ELF-1 (cell line): ENCODE data around the gene TMEM154.
A peak's percentile ranks its signal among the peaks of the same experiment; 100 is the strongest.
"Not testable (repeated sequence)": the region's sequence is repeated elsewhere in the genome, so short reads cannot be mapped to it uniquely, and the experiment has no call there.

Source experiments
- DNase-seq: peaks from one replicate; pipeline ENCODE4 v3.0.0-alpha.2; 2016; ENCODE audit warnings: low read depth, low spot score

Gene TMEM154

GRCh38 chr4:152667781-152668180 lies 12.0 kb downstream of the TMEM154 start:
- no peak for DNase-seq

- DNase-seq, result no peak
These were observed 12.9 kb downstream of the TMEM154 start for GRCh38 chr4:152666946-152667345.

GRCh38 chr4:152665691-152666395 lies 14.0 kb downstream of the TMEM154 start:
- no peak for DNase-seq

- DNase-seq, result not testable (repeated sequence)
These were observed 15.8 kb downstream of the TMEM154 start for GRCh38 chr4:152664067-152664378.

GRCh38 chr4:152663203-152664066 lies 16.4 kb downstream of the TMEM154 start:
- DNase-seq, result no peak

- no peak for DNase-seq
These were observed 18.1 kb downstream of the TMEM154 start for GRCh38 chr4:152661649-152662048.

GRCh38 chr4:152660526-152660925 lies 19.3 kb downstream of the TMEM154 start:
- no peak for DNase-seq

GRCh38 chr4:152659806-152660205 lies 20.0 kb downstream of the TMEM154 start:
- no peak for DNase-seq

GRCh38 chr4:152657657-152658056 lies 22.1 kb downstream of the TMEM154 start:
- DNase-seq, result no peak

- DNase-seq, result peak; percentile 41
These were observed 24.3 kb downstream of the TMEM154 start for GRCh38 chr4:152655272-152656129.

GRCh38 chr4:152652102-152652501 lies 27.7 kb downstream of the TMEM154 start:
- DNase-seq, result no peak

GRCh38 chr4:152651473-152652060 lies 28.2 kb downstream of the TMEM154 start:
- no peak for DNase-seq

- DNase-seq, result no peak
These were observed 33.6 kb downstream of the TMEM154 start for GRCh38 chr4:152646221-152646620.

- DNase-seq, result no peak
These were observed 35.7 kb downstream of the TMEM154 start for GRCh38 chr4:152644130-152644529.

GRCh38 chr4:152643153-152644035 lies 36.4 kb downstream of the TMEM154 start:
- DNase-seq, result no peak

GRCh38 chr4:152640058-152640921 lies 39.5 kb downstream of the TMEM154 start:
- no peak for DNase-seq

- DNase-seq, result no peak
These were observed 43.9 kb downstream of the TMEM154 start for GRCh38 chr4:152635851-152636250.

GRCh38 chr4:152634110-152634760 lies 45.6 kb downstream of the TMEM154 start:
- DNase-seq, result no peak

- peak; percentile 61 for DNase-seq
These were observed 46.7 kb downstream of the TMEM154 start for GRCh38 chr4:152633118-152633517.
